ENCODE results near the gene SH3YL1.
"Not testable (repeated sequence)": the region's sequence is repeated elsewhere in the genome, so short reads cannot be mapped to it uniquely, and the experiment has no call there.

SH3YL1 gene

GRCh38 chr2:179886-180285 is 83.9 kb downstream of the SH3YL1 start:
- DNase-seq (ENCODE audit: low spot score): no peak

- DNase-seq (ENCODE audit: low spot score): no peak
These were observed 86.1 kb downstream of the SH3YL1 start for GRCh38 chr2:177733-178132.

- no peak for DNase-seq (ENCODE audit: low spot score)
These were observed 86.9 kb downstream of the SH3YL1 start for GRCh38 chr2:176917-177316.

GRCh38 chr2:175880-176820 is 87.7 kb downstream of the SH3YL1 start:
- DNase-seq (ENCODE audit: low spot score): peak; percentile 55

- DNase-seq (ENCODE audit: low spot score): no peak
These were observed 88.6 kb downstream of the SH3YL1 start for GRCh38 chr2:175161-175786.

- not testable (repeated sequence) for DNase-seq (ENCODE audit: low spot score)
These were observed 91.7 kb downstream of the SH3YL1 start for GRCh38 chr2:172120-172519.

GRCh38 chr2:169741-170140 is 94.1 kb downstream of the SH3YL1 start:
- DNase-seq (ENCODE audit: low spot score): no peak

All from AG20443 (cell line).